CD14-positive monocyte (primary cell): ENCODE data around the gene CTDSPL. TPM values are rescaled to one million over a fixed set of nuclear protein-coding genes. Genes with fewer than 3 reads are reported as not detected.
A peak's percentile ranks its signal among the peaks of the same experiment; 100 is the strongest.

Experiments used
- DNase-seq, 3 donors: peaks; one replicate each; pipeline ENCODE4 v3.0.0-alpha.2; 2011 to 2022
- H2AFZ ChIP-seq: 2 replicates; pipeline ENCODE4 v1.6.0; 2012; ENCODE audit warnings: mild to moderate bottlenecking, low read depth, low read length, inconsistent platforms; ENCODE audit not compliant: insufficient read depth, poor library complexity, severe bottlenecking
- H3K27ac ChIP-seq, 2 donors: 1 replicate in 1 of 2; 2 replicates in 1 of 2; pipeline ENCODE4 v1.5.1; 2012 to 2013; ENCODE audit warnings: low read length in 2 of 2, control low read depth in 1 of 2, inconsistent platforms in 1 of 2, low read depth in 1 of 2, mild to moderate bottlenecking in 1 of 2
- H3K27me3 ChIP-seq, 2 donors: one replicate each; pipeline versions ENCODE4 v1.6.0 to v1.6.1; 2011 to 2013; ENCODE audit warnings: low read length in 2 of 2; ENCODE audit not compliant: control insufficient read depth in 2 of 2, insufficient read depth in 2 of 2
- H3K36me3 ChIP-seq, 2 donors: replicated peaks in 1 of 2; 1 replicate in 1 of 2; 2 replicates in 1 of 2; pipeline versions ENCODE4 v1.5.1 to v1.6.1; 2012 to 2013; ENCODE audit warnings: low read length in 2 of 2, control low read depth in 1 of 2, inconsistent platforms in 1 of 2, mild to moderate bottlenecking in 1 of 2; ENCODE audit not compliant: insufficient read depth in 2 of 2, control insufficient read depth in 1 of 2
- H3K4me1 ChIP-seq, 2 donors: 1 replicate in 1 of 2; 2 replicates in 1 of 2; pipeline versions ENCODE4 v1.5.1 to v1.6.1; 2012 to 2013; ENCODE audit warnings: low read length in 2 of 2, control low read depth in 1 of 2, inconsistent platforms in 1 of 2, mild to moderate bottlenecking in 1 of 2, moderate library complexity in 1 of 2; ENCODE audit not compliant: insufficient read depth in 2 of 2, control insufficient read depth in 1 of 2
- H3K4me2 ChIP-seq: replicated peaks from 2 replicates; pipeline ENCODE3; 2012; ENCODE audit warnings: low read length, moderate library complexity, mild to moderate bottlenecking; ENCODE audit not compliant: poor library complexity, severe bottlenecking; ENCODE audit errors: extremely low read depth
- H3K4me3 ChIP-seq, 3 experiments: fragments of 200-600 bp in 1 of 3; sonication (generic) in 1 of 3; replicated peaks in 1 of 3; 1 replicate in 2 of 3; 2 replicates in 1 of 3; pipeline ENCODE4 v1.5.1; 2011 to 2013; ENCODE audit warnings: low read length in 3 of 3, mild to moderate bottlenecking in 3 of 3, control low read depth in 2 of 3, low read depth in 2 of 3, inconsistent platforms in 1 of 3, moderate library complexity in 1 of 3
- H3K79me2 ChIP-seq: 2 replicates; pipeline ENCODE4 v1.6.0; 2012; ENCODE audit warnings: mild to moderate bottlenecking, control low read depth, inconsistent platforms, low read length, moderate library complexity; ENCODE audit not compliant: insufficient read depth
- H3K9ac ChIP-seq: 2 replicates; pipeline ENCODE4 v1.6.0; 2017; ENCODE audit warnings: low read length, mild to moderate bottlenecking; ENCODE audit not compliant: insufficient read depth, poor library complexity, severe bottlenecking
- H3K9me3 ChIP-seq, 2 donors: replicated peaks in 1 of 2; 1 replicate in 1 of 2; 2 replicates in 1 of 2; pipeline versions ENCODE4 v1.5.1 to v1.6.1; 2012 to 2013; ENCODE audit warnings: low read length in 2 of 2, control low read depth in 1 of 2; ENCODE audit not compliant: control insufficient read depth in 1 of 2, insufficient read depth in 1 of 2
- H4K20me1 ChIP-seq: 2 replicates; pipeline ENCODE4 v1.6.0; 2012; ENCODE audit warnings: mild to moderate bottlenecking, low read length, control low read depth, moderate library complexity; ENCODE audit not compliant: insufficient read depth
- H3K27ac Mint-ChIP-seq, 7 donors: one replicate each; pipeline ENCODE4 v1.8.0; 2020; ENCODE audit warnings: mild to moderate bottlenecking in 7 of 7, mixed read lengths in 7 of 7, moderate library complexity in 6 of 7, inconsistent platforms in 2 of 7
- H3K27me3 Mint-ChIP-seq, 3 donors: one replicate each; pipeline ENCODE4 v1.8.0; 2021 to 2022; ENCODE audit warnings: low read depth in 3 of 3, mild to moderate bottlenecking in 3 of 3, mixed read lengths in 3 of 3, moderate library complexity in 3 of 3, inconsistent platforms in 1 of 3
- H3K36me3 Mint-ChIP-seq, 2 donors: one replicate each; pipeline ENCODE4 v1.8.0; 2020; ENCODE audit warnings: mixed read lengths in 2 of 2, inconsistent platforms in 1 of 2, mild to moderate bottlenecking in 1 of 2
- H3K4me1 Mint-ChIP-seq: one replicate; pipeline ENCODE4 v1.8.0; 2020; ENCODE audit warnings: mild to moderate bottlenecking, mixed read lengths
- H3K4me3 Mint-ChIP-seq, 2 donors: one replicate each; pipeline ENCODE4 v1.8.0; 2020; ENCODE audit warnings: mild to moderate bottlenecking in 2 of 2, mixed read lengths in 2 of 2, moderate library complexity in 1 of 2
- H3K9me3 Mint-ChIP-seq, 7 donors: one replicate each; pipeline ENCODE4 v1.8.0; 2020 to 2022; ENCODE audit warnings: mixed read lengths in 7 of 7, mild to moderate bottlenecking in 6 of 7, moderate library complexity in 6 of 7, inconsistent platforms in 2 of 7
- WGBS: methylation state at CpG from one replicate; pipeline ENCODE4 v1.1.5; 2013; ENCODE audit warnings: missing lambda C conversion rate; ENCODE audit not compliant: insufficient coverage; 5-methylcytosine and 5-hydroxymethylcytosine counted together
- intact Hi-C, 2 donors: fragments of 100-400 bp; cut with micrococcal nuclease; formaldehyde crosslinking; loops; one replicate each; pipeline versions ENCODE4 v1.15.0 to v1.15.1; 2023
- polyA plus RNA-seq, 3 donors: library from polyadenylated mRNA; depleted of rRNA in 1 of 3; unstranded in 2 of 3; stranded (reverse) in 1 of 3; fragments of 300-500 nt in 2 of 3; fragments of >200 nt in 1 of 3; fragmentation: Illumina TruSeq in 2 of 3; gene quantifications; 1 replicate in 2 of 3; 2 replicates in 1 of 3; pipeline ENCODE4 v1.2.3, GENCODE V29; 2012 to 2021
- TF ChIP-seq, protein P1 (sequence below): fragments of 200-600 bp; IDR thresholded peaks from one replicate; pipeline ENCODE4 v1.8.0; 2022; ENCODE audit warnings: antibody characterized with exemption, mild to moderate bottlenecking

CTDSPL gene
- polyA plus RNA-seq, 3 donors: 0.15 to 0.69 (median 0.33) TPM

DNA sequence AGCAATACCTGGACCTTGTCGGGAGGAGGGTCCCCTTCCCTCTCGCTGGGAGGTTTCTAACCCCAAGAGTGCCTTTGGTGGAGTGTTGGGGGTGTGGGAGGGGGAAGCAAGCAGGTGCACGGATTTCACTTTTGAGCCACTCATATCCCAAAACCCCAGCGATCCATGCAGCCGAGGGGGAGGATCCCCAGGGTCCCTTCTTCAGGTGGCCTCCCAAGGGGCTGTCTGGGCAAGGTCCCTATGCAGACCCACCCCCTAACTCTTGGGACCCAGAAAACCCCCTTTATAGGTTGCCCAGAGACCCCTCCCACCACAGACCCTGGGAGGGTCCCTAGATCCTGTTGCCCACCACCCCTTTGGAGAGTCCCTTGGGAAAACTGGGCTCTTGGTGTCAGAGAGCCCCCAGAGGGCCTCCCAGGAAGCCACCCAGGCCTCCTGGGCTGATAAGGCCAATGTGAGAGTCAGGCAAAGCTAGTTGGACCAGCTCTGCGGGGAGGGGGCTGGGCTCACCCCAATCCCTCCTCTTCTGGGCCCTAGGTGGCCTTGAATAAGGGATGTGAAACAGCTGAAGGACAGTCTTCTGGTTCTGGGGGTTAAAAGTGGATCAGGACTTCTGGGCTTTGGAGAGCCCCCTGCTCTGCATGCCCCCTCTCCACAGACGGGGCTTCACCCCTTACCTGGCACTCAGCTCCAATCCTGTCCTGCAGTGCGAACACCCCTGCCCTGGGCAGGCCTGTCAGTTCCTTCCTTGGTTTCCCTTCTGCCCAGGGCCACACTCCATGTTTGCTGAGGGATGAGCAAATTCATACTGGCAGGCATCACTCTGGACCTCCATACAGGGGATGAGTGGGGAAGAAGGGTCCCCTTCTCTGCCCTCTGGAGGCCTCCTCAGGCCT lies 168.7 kb downstream of the CTDSPL start:
- Mint-ChIP-seq H3K4me3 (peak overlapping the region; percentile 41 to 80), H3K4me1 (peaks cover 26% of the 10 kb centered on the region), H3K9me3 (peaks cover 0 to 9% (median 0%) of the 10 kb centered on the region in 7 donors), H3K27me3 (peaks cover 46 to 57% (median 55%) of the 10 kb centered on the region in 3 donors), H3K27ac (peak overlapping the region in 4 of 7 donors; percentile 54 to 78 (median 66)), H3K36me3 (peaks cover 9 to 20% of the 10 kb centered on the region in 2 donors)
- Histone ChIP-seq H3K9me3 (no peaks in the 10 kb centered on the region), H3K4me1 (peaks cover 30 to 32% of the 10 kb centered on the region in 2 donors), H3K79me2 (no peaks in the 10 kb centered on the region), H3K36me3 (no peaks in the 10 kb centered on the region), H3K4me3 (peak overlapping the region in 2 of 3 experiments; percentile 2 to 65), H3K9ac (peak overlapping the region; percentile 28), H3K27me3 (peaks cover 16 to 55% of the 10 kb centered on the region in 2 donors), H4K20me1 (no peaks in the 10 kb centered on the region), H3K27ac (no peak overlapping the region), H3K4me2 (peak overlapping the region; percentile 74), H2AFZ (peak overlapping the region; percentile 78)
- WGBS: 59% methylated on average over 2 of the region's 8 CpGs
- no peak for DNase-seq
- intact Hi-C loops: no loop called here
- TF ChIP-seq, protein P1, sequence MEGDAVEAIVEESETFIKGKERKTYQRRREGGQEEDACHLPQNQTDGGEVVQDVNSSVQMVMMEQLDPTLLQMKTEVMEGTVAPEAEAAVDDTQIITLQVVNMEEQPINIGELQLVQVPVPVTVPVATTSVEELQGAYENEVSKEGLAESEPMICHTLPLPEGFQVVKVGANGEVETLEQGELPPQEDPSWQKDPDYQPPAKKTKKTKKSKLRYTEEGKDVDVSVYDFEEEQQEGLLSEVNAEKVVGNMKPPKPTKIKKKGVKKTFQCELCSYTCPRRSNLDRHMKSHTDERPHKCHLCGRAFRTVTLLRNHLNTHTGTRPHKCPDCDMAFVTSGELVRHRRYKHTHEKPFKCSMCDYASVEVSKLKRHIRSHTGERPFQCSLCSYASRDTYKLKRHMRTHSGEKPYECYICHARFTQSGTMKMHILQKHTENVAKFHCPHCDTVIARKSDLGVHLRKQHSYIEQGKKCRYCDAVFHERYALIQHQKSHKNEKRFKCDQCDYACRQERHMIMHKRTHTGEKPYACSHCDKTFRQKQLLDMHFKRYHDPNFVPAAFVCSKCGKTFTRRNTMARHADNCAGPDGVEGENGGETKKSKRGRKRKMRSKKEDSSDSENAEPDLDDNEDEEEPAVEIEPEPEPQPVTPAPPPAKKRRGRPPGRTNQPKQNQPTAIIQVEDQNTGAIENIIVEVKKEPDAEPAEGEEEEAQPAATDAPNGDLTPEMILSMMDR: no peak

DNA sequence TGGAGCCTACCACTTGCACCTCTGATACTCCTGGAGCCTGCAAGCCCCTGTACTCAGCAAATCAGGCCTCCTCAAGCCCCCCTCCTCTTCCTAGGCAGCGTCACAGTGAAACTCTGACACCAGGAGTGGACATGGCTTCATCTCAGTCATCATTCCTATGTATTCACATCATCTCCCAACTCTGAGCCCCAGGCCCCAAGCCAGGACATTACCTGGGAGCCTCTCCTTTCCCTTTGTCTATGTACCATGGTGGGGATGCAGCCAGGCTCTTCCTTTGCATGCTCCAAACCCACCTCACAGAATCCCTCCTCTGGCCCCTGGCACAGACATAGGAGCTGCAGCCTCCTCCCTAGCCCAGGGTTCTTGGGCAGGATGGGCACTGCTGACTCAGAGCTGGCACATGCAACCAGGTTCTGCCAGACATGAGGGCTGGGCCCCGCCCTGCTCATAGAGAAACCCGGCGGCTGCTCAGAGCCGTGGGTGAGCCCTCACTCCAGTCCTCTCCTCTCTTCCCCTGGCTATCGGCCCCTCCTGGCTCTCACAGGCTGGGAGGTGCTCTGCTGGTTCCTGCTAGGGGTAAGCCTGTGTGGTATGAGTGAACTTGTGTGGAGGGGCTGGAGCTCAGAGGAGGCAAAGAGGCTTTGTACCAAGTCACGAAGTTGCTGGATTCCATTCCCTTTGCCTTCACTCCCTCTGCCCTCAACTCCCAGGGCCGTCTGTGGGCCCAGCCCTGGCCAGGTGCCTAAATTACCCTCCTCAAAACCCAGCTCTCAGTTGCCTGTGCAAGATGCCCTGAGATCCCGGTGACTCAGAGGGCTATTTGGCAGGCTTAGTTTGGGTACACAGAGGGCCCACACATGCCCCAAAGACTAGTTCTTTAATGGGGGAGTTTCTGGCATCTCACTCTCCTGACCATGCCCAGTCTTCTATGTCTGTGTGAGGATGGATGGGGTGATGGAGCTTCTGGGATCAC lies 169.6 kb downstream of the CTDSPL start:
- peaks cover 0 to 9% (median 0%) of the 10 kb centered on the region in 7 donors for H3K9me3 Mint-ChIP-seq
- peaks cover 9 to 18% of the 10 kb centered on the region in 2 donors for H3K36me3 Mint-ChIP-seq
- DNase-seq: peak; percentile 51 to 65 (median 58)
- Histone ChIP-seq H2AFZ (peak overlapping the region; percentile 18), H3K27ac (no peak overlapping the region), H3K9ac (no peak overlapping the region), H3K79me2 (no peaks in the 10 kb centered on the region), H4K20me1 (no peaks in the 10 kb centered on the region), H3K4me3 (no peak overlapping the region), H3K4me1 (peaks cover 24 to 26% of the 10 kb centered on the region in 2 donors), H3K36me3 (no peaks in the 10 kb centered on the region), H3K27me3 (peaks cover 16 to 55% of the 10 kb centered on the region in 2 donors), H3K9me3 (no peaks in the 10 kb centered on the region), H3K4me2 (no peak overlapping the region)
- H3K4me3 Mint-ChIP-seq: peak overlapping the region in 1 of 2 donors; percentile 64
- TF ChIP-seq, protein P1: no peak
- H3K27me3 Mint-ChIP-seq: peaks cover 46 to 57% (median 57%) of the 10 kb centered on the region in 3 donors
- intact Hi-C loops: no loop called here
- peaks cover 20% of the 10 kb centered on the region for H3K4me1 Mint-ChIP-seq
- 80% methylated on average over 2 of the region's 9 CpGs for WGBS
- peak overlapping the region in 4 of 7 donors; percentile 37 to 63 (median 58) for H3K27ac Mint-ChIP-seq
